GM19397 (cell line): Measurements from ENCODE around the gene MED20.
"Not testable (repeated sequence)": the region's sequence is repeated elsewhere in the genome, so short reads cannot be mapped to it uniquely, and the experiment has no call there.

Experiments
- ATAC-seq: cut with Tn5 transposase; IDR thresholded peaks from one replicate; pipeline ENCODE4 v1.9.1; 2021; ENCODE audit warnings: mild to moderate bottlenecking, moderate library complexity; ENCODE audit not compliant: unreplicated experiment

Gene MED20, protein sequence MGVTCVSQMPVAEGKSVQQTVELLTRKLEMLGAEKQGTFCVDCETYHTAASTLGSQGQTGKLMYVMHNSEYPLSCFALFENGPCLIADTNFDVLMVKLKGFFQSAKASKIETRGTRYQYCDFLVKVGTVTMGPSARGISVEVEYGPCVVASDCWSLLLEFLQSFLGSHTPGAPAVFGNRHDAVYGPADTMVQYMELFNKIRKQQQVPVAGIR

GRCh38 chr6:41920921-41921711, at the start of gene MED20, which contains the start of gene BYSL:
TSS of gene MED20 (minus strand) at chr6:41921139. CDS start at chr6:41921018, 121 bp downstream.
TSS of gene BYSL (plus strand) at chr6:41921499. CDS start at chr6:41921563, 64 bp downstream.
- ATAC-seq = peak; percentile 88

DNA sequence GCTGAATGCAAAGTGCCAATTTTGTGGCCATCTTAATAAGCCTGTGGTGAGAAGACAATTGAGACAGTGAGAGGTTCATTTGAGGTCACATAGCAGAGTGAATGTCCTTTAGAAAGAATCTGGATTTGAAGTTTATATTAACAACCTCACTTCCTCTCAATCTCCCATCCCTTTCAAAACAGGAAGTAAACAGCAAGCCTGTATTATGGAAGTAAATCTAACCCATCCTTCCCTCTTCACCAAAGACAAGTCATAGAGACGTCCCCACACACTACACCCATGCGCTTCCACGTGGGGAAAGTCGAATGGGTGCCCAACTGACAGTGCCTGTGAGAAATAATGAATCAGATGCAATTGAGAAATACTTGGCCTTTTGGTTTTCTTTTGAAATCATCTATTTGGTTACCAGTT, 49.5 kb upstream of the MED20 start:
- no peak for ATAC-seq

- no peak for ATAC-seq
Measured at GRCh38 chr6:41967312-41968287, 46.7 kb upstream of the MED20 start.

DNA sequence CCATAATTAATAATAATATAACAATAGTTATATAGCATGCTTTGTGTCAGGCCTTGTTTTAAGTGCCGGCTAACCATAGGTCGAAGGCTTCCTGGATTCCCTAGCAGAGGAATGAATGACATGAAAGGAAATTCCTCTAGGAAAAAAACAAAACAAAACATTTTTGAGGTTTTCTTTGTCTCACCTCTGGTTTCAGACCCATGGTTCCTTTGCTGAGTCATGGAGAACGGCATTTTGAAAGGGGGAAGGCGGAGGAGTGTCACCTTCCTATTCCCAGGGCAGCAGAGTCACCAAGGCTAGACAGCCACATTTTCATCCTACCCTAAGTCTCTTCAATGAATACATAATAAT, 46.0 kb upstream of the MED20 start:
- no peak for ATAC-seq

GRCh38 chr6:41966214-41966920, 45.4 kb upstream of the MED20 start:
- ATAC-seq = no peak

DNA sequence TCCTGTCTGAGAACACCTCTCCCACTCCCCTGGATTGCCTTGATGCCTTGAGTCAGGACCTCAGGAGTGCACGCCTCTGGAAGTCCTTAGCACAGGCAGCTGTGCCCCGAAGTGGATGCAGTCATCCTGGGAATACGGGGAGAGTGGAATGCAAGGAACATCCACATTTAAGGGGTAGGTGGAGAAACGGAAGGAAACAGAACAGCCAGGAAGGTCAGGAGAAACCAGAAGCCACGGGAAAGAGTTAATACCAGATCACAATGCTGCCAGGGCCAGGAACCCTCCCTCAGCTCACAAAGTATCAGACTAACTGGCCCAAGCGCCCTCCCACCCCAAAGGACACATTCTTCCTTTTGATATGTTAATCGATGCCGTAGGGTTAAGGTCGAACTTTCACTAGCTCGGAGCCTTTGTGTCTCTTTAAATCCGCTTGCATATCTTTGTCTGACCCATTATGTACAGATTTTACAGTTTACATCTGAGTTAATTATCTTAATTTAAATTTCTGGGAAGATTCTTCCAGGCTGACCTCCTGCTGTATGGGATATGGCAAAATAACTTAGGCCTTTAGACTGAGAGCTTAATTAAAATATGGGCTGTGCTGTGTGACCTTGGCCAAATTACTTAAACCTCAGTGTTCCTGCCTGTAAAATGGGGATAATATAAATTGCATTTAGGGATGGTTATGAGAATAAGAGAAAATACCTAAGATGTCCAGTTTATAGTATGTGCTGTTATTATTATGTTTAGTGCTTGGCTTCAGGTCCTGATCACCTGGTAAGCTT, 44.7 kb upstream of the MED20 start:
- no peak for ATAC-seq

DNA sequence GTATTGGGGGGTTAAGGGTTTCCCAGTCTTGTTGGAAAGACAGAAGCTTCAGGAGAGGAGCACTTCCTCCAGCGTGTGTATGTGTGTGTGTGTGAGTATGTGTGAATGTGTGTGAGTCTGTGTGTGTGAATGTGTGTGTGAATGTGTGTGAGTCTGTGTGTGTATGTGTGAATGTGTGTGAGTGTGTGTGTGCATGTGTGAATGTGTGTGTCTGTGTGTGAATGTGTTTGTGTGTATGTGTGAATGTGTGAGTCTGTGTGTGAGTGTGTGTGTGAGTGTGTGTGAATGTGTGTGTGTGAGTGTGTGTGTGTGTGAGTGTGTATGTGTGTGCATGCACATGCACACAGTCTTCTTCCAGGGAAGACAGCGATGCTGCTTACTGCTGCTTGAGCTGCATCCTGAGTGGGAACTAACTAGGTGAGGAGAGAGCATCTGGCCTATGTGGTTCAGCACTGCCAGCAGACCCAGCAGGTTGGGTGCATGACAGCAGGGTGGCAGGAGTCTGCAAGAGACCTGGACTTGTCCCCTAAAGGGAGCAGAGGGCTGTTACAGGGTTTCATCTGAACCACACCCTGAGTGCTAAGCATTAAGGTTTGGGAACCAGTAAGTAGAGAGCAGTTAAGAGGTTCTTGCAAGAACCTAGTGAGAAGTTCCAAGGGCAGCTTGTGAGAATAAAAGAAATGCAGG, 43.4 kb upstream of the MED20 start:
- no peak for ATAC-seq

- ATAC-seq = no peak
Measured at GRCh38 chr6:41963371-41963770, 42.4 kb upstream of the MED20 start.

DNA sequence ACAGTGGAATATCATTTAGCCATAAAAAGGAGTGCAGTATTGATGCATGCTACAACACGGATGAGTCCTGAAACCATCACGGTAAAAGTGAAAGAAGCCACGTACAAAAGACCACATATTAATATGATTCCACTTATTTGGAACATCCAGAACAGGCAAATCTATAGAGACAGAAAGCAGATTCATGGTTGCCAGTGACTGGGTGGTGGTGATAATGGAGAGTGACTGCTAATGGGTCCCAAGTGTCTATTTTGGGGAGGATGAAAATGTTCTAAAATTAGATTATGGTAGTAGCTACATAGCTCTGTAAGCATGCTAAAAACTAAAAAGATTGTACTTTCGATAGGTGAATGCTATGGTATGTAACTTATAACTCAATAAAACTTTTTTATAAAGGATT, 39.1 kb upstream of the MED20 start:
- ATAC-seq = no peak

- ATAC-seq = no peak
Measured at GRCh38 chr6:41958022-41958856, 37.3 kb upstream of the MED20 start.

- ATAC-seq = no peak
Measured at GRCh38 chr6:41957117-41957516, 36.2 kb upstream of the MED20 start.

DNA sequence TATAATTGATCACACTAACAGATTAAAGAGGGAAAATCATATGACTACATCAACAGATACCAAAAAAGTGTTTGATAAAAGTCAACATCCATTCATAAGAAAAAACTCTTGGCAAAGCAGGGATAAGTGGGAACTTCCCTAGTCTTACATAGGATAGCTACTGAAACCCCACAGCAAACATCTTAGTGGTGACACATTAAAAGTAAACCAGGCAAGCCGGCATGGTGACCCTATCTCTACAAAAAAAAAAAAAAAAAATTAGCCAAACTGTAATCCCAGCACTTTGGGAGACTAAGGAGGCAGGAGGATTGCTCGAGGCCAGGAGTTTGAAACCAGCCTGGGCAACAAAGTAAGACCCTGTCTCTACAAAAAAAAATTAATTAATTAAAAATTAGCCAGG, 34.5 kb upstream of the MED20 start:
- no peak for ATAC-seq

- ATAC-seq = no peak
Measured at GRCh38 chr6:41954668-41955067, 33.7 kb upstream of the MED20 start.

GRCh38 chr6:41947581-41948220, 26.8 kb upstream of the MED20 start:
- ATAC-seq = no peak

DNA sequence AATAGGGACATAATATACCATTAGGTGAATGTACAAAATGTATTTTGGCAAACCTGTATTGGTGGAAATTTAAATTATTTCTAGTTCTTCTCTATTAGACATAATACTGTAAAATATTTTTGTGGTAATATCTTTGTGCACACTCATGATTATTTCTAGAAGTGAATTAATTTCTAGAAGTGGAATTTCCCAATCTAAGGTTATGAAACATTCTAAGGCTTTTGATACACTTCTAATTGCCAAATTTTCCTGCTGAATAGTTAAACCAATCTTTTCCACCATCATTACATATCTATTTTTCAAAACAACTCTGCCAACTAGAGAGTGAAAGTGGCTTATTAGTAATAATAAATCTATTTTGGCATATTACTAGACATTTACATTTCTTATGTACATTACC, 22.5 kb upstream of the MED20 start:
- no peak for ATAC-seq

GRCh38 chr6:41942882-41943281, 21.9 kb upstream of the MED20 start:
- ATAC-seq = not testable (repeated sequence)

- ATAC-seq = no peak
Measured at GRCh38 chr6:41942067-41942851, 21.3 kb upstream of the MED20 start.
